DOHH2 (cell line): Measurements from ENCODE around the gene DLST.

ENCODE experiments used
- H3F3A ChIP-seq: fragments of 200-600 bp; sonication (generic), shearing (Covaris generic); 2 replicates; pipeline ENCODE4 v1.6.0; 2016; ENCODE audit warnings: antibody characterized with exemption, mild to moderate bottlenecking; ENCODE audit not compliant: control insufficient read depth, insufficient read depth
- H3K27ac ChIP-seq: fragments of 200-600 bp; sonication (generic); 2 replicates; pipeline ENCODE4 v1.5.1; 2014; ENCODE audit warnings: low read depth, mild to moderate bottlenecking, low read length, moderate library complexity
- H3K27me3 ChIP-seq: fragments of 200-600 bp; sonication (generic); 2 replicates; pipeline ENCODE4 v1.6.1; 2014; ENCODE audit warnings: mild to moderate bottlenecking, low read length, mixed read lengths; ENCODE audit not compliant: control insufficient read depth
- H3K36me3 ChIP-seq: fragments of 200-600 bp; sonication (generic); 2 replicates; pipeline ENCODE4 v1.6.1; 2014; ENCODE audit warnings: mild to moderate bottlenecking, low read length, moderate library complexity, mixed read lengths; ENCODE audit not compliant: control insufficient read depth
- H3K4me1 ChIP-seq: fragments of 200-600 bp; sonication (generic); 2 replicates; pipeline ENCODE4 v1.6.1; 2014; ENCODE audit warnings: mild to moderate bottlenecking, low read length, mixed read lengths; ENCODE audit not compliant: control insufficient read depth
- H3K4me2 ChIP-seq: fragments of 200-600 bp; sonication (generic); 2 replicates; pipeline ENCODE4 v1.6.0; 2014; ENCODE audit warnings: mild to moderate bottlenecking, low read length, moderate library complexity
- H3K4me3 ChIP-seq: fragments of 200-600 bp; sonication (generic); 2 replicates; pipeline ENCODE4 v1.5.1; 2014; ENCODE audit warnings: mild to moderate bottlenecking, low read length, mixed read lengths
- H3K79me2 ChIP-seq: fragments of 200-600 bp; sonication (generic); 2 replicates; pipeline ENCODE4 v1.6.1; 2014; ENCODE audit warnings: mild to moderate bottlenecking, low read length, mixed read lengths; ENCODE audit not compliant: control insufficient read depth
- H3K9me2 ChIP-seq: fragments of 200-600 bp; sonication (generic); replicated peaks from 2 replicates; pipeline ENCODE4 v1.6.1; 2014; ENCODE audit warnings: mild to moderate bottlenecking, low read length, mixed read lengths; ENCODE audit not compliant: control insufficient read depth
- H3K9me3 ChIP-seq: fragments of 200-600 bp; sonication (generic); 2 replicates; pipeline ENCODE4 v1.6.1; 2014; ENCODE audit warnings: antibody characterized with exemption, low read length, mixed read lengths; ENCODE audit not compliant: control insufficient read depth, insufficient read depth
- H4K20me1 ChIP-seq: fragments of 200-600 bp; sonication (generic); 2 replicates; pipeline ENCODE4 v1.6.0; 2014; ENCODE audit warnings: low read depth, mild to moderate bottlenecking, antibody characterized with exemption, low read length, moderate library complexity; ENCODE audit not compliant: control insufficient read depth, insufficient read depth
- EZH2phosphoT487 ChIP-seq: fragments of 200-600 bp; sonication (generic); IDR thresholded peaks from 2 replicates; pipeline ENCODE4 v1.6.1; 2017; ENCODE audit warnings: borderline replicate concordance, mild to moderate bottlenecking, antibody characterized with exemption, low read length, moderate library complexity, mixed read lengths
- TF ChIP-seq, protein P1 (sequence below): fragments of 200-600 bp; sonication (generic); IDR thresholded peaks from one replicate; pipeline ENCODE4 v1.5.1; 2014; ENCODE audit warnings: antibody characterized with exemption, mild to moderate bottlenecking, low read depth, low read length; ENCODE audit not compliant: poor library complexity, severe bottlenecking

DLST gene

DNA sequence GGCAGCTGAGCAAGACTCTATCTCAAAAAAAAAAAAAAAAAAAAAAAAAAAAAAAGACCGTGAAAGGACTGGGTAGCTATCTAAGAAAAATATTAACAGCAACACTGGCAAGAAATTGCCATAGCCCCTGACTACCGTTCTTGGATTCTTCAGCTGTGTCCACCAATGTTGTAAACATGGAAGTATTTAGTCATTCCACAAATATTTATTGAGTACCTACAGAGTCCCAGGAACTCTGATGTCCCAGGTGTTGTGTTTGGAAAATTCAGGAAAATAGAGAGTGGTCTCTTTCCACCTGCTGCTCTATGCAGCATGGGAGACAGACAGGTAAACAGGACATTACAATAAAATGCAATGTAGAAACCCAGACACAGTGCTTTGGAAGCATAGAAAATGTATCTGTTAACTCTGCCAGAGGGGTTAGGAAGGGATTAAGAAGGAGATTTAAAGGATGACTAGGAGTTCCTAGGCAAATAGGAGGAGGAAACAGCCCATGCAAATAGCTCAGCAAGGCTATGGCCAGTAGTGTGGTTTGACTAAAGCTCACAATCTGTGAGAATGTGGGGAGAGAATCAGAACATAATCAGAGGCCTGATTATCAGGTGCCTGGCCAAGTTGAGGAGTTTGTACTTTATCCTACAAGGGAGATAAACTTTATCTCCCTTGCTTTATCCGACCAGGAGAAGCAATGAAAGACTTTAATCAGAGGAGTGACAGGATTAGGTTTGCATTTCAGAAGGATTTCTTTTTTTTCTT, 2.1 kb upstream of the DLST start:
- H3K4me1 ChIP-seq: peaks cover 42% of the 10 kb centered on the region
- no peaks in the 10 kb centered on the region for H3K9me2 ChIP-seq
- peaks cover 32% of the 10 kb centered on the region for H3K79me2 ChIP-seq
- H3K9me3 ChIP-seq: no peaks in the 10 kb centered on the region
- peaks cover 23% of the 10 kb centered on the region for H3K36me3 ChIP-seq
- H4K20me1 ChIP-seq: peaks cover 14% of the 10 kb centered on the region
- peaks cover 4% of the 10 kb centered on the region; the same call in 1 of the 2 replicates for H3F3A ChIP-seq
- H3K4me2 ChIP-seq: no peak overlapping the region
- H3K27ac ChIP-seq: no peak overlapping the region
- no peak overlapping the region for H3K4me3 ChIP-seq
- TF ChIP-seq, protein P1, sequence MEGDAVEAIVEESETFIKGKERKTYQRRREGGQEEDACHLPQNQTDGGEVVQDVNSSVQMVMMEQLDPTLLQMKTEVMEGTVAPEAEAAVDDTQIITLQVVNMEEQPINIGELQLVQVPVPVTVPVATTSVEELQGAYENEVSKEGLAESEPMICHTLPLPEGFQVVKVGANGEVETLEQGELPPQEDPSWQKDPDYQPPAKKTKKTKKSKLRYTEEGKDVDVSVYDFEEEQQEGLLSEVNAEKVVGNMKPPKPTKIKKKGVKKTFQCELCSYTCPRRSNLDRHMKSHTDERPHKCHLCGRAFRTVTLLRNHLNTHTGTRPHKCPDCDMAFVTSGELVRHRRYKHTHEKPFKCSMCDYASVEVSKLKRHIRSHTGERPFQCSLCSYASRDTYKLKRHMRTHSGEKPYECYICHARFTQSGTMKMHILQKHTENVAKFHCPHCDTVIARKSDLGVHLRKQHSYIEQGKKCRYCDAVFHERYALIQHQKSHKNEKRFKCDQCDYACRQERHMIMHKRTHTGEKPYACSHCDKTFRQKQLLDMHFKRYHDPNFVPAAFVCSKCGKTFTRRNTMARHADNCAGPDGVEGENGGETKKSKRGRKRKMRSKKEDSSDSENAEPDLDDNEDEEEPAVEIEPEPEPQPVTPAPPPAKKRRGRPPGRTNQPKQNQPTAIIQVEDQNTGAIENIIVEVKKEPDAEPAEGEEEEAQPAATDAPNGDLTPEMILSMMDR: no peak
- TF ChIP-seq EZH2phosphoT487: no peak
- no peaks in the 10 kb centered on the region for H3K27me3 ChIP-seq

DNA sequence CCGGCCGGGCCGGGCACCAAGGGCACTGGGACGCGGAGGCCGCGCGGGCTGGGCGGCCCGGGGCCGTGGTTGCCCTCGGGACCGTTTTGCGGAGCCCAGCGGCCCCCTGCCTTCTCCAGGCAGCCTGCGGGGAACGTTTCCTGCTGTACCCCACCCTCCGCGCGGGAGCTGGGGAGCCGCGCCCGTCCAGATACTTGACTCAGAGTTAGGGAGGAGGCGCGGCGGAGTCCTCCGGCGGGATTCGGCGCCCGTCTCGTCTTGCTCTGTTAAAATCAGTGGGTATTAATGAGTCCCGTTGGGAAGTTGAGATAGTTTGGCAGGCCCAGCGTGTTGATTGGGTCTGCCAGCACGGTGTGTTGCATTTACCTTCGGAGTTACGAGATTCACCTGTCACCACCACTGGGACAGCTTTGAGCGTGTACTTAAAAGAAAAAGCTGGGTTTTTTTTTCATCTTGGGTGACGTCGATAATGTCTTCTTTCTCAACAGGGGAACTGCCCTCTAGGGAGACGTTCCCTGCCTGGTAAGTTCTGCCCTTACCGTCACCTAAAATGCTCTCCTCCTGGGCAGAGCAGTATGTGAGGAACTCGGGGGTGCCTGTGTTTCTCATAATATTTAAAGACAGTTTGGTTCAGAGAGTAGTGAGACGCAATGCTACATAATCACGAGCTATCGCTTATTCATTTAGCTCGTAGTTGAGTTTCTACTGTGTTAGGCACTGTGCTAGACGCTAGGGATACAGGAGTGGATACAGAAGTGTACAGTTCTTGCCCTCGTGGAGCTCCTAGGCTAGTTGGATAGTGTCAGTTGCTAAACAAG, 596 bp downstream of the DLST start:
- Histone ChIP-seq H3K4me1 (peaks cover 41% of the 10 kb centered on the region), H3K36me3 (peaks cover 46% of the 10 kb centered on the region), H4K20me1 (peaks cover 29% of the 10 kb centered on the region), H3K9me3 (no peaks in the 10 kb centered on the region), H3K9me2 (no peaks in the 10 kb centered on the region), H3K4me3 (peak overlapping the region; percentile 84), H3K27ac (peak overlapping the region; percentile 71), H3K27me3 (no peaks in the 10 kb centered on the region), H3F3A (peaks cover 4% of the 10 kb centered on the region; the same call in 1 of the 2 replicates), H3K4me2 (peak overlapping the region; percentile 70), H3K79me2 (peaks cover 60% of the 10 kb centered on the region)
- TF ChIP-seq, protein P1: no peak
- TF ChIP-seq EZH2phosphoT487: no peak

DNA sequence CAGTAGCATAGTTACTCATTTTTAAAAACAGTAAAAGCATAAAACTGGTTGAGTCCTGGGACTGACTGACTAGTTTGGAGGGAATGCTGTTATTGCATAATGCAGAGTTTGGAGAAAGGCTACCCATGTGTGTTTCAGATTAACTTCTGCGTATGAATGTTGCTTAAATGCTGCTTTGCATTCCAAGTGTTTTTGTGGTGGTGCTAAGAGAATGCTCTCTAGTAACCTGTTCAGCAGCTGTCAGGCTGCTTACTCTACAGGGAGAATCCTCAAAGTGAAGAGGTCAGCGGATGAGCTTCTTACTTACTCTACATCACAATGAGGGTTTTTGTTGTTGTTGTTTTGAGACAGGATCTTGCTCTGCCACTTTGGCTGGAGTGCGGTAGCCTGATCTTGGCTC, 4.3 kb downstream of the DLST start:
- Histone ChIP-seq H3K4me1 (peaks cover 34% of the 10 kb centered on the region), H3K4me3 (no peak overlapping the region), H3K36me3 (peaks cover 78% of the 10 kb centered on the region), H4K20me1 (peaks cover 39% of the 10 kb centered on the region), H3K27me3 (no peaks in the 10 kb centered on the region), H3K27ac (no peak overlapping the region), H3K79me2 (peaks cover 82% of the 10 kb centered on the region), H3K9me2 (no peaks in the 10 kb centered on the region), H3K4me2 (no peak overlapping the region), H3F3A (0 out of 2 replicates have a peak, but pooled peaks cover 5% of the 10 kb centered on the region), H3K9me3 (no peaks in the 10 kb centered on the region)
- TF ChIP-seq, protein P1: no peak
- no peak for TF ChIP-seq EZH2phosphoT487
